WERI-Rb-1 (cell line): ENCODE measurements around the gene SRP68.
"Not testable (repeated sequence)": the region's sequence is repeated elsewhere in the genome, so short reads cannot be mapped to it uniquely, and the experiment has no call there.

Experiments used
- DNase-seq: peaks from one replicate; pipeline ENCODE4 v3.0.0-alpha.2; 2020
- H3K27ac ChIP-seq: fragments of 250-450 bp; sonication (Bioruptor Pico); 2 replicates; pipeline ENCODE4 v1.5.1; 2020; ENCODE audit warnings: mild to moderate bottlenecking, moderate library complexity
- H3K27me3 ChIP-seq: fragments of 250-450 bp; sonication (Bioruptor Pico); 2 replicates; pipeline ENCODE4 v1.5.1; 2021; ENCODE audit warnings: mild to moderate bottlenecking, low read depth, moderate library complexity; ENCODE audit not compliant: insufficient read depth, severe bottlenecking
- H3K36me3 ChIP-seq: fragments of 250-450 bp; sonication (Bioruptor Pico); 2 replicates; pipeline ENCODE4 v1.5.1; 2020; ENCODE audit warnings: mild to moderate bottlenecking, moderate library complexity
- H3K4me3 ChIP-seq: 2 replicates; pipeline ENCODE4 v1.5.1; 2011; ENCODE audit warnings: low read depth, mild to moderate bottlenecking, control low read depth, low read length
- H3K9me3 ChIP-seq: fragments of 250-450 bp; sonication (Bioruptor Pico); 2 replicates; pipeline ENCODE4 v1.5.1; 2021; ENCODE audit warnings: mild to moderate bottlenecking, moderate library complexity; ENCODE audit not compliant: severe bottlenecking
- TF ChIP-seq, protein P1 (sequence below): IDR thresholded peaks from 2 replicates; pipeline ENCODE4 v1.5.1; 2011; ENCODE audit warnings: low read depth, mild to moderate bottlenecking, control low read depth, inconsistent platforms, low read length

The SRP68 gene

GRCh38 chr17:76063875-76064546, 8.3 kb downstream of the SRP68 start:
- no peak overlapping the region for H3K4me3 ChIP-seq
- TF ChIP-seq, protein P1, sequence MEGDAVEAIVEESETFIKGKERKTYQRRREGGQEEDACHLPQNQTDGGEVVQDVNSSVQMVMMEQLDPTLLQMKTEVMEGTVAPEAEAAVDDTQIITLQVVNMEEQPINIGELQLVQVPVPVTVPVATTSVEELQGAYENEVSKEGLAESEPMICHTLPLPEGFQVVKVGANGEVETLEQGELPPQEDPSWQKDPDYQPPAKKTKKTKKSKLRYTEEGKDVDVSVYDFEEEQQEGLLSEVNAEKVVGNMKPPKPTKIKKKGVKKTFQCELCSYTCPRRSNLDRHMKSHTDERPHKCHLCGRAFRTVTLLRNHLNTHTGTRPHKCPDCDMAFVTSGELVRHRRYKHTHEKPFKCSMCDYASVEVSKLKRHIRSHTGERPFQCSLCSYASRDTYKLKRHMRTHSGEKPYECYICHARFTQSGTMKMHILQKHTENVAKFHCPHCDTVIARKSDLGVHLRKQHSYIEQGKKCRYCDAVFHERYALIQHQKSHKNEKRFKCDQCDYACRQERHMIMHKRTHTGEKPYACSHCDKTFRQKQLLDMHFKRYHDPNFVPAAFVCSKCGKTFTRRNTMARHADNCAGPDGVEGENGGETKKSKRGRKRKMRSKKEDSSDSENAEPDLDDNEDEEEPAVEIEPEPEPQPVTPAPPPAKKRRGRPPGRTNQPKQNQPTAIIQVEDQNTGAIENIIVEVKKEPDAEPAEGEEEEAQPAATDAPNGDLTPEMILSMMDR: no peak
- no peaks in the 10 kb centered on the region for H3K9me3 ChIP-seq
- H3K27me3 ChIP-seq: no peaks in the 10 kb centered on the region
- peaks cover 89% of the 10 kb centered on the region for H3K36me3 ChIP-seq
- no peak overlapping the region for H3K27ac ChIP-seq
- DNase-seq: no peak

- not testable (repeated sequence) for H3K27ac ChIP-seq, H3K9me3 ChIP-seq, H3K4me3 ChIP-seq, H3K27me3 ChIP-seq, DNase-seq
- H3K36me3 ChIP-seq: peaks cover 92% of the 10 kb centered on the region
These were observed 14.1 kb downstream of the SRP68 start for GRCh38 chr17:76058264-76058663.

DNA sequence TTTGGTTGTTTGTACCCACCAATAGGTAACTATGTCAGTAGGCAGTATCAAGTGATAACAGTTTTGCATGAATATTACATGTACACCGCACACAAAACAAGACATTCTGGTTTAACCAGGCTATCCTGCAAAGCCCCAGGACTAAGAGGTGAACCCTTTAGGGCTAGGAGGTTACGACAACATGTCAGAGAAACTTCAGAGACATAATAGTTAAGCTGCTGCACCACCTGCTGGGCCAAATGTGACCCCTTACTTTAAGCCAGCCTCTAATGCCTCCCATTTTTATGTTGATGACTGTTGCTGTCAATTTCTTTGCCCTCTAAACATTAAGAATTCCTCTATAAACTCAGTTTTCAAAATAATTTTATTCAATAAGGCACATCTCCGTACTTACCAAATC, 15.4 kb downstream of the SRP68 start:
- Histone ChIP-seq H3K4me3 (no peak overlapping the region), H3K27me3 (no peaks in the 10 kb centered on the region), H3K9me3 (no peaks in the 10 kb centered on the region), H3K27ac (no peak overlapping the region), H3K36me3 (peaks cover 89% of the 10 kb centered on the region)
- no peak for DNase-seq
- TF ChIP-seq, protein P1: peak; percentile 9; the same call in 1 of the 2 replicates

DNA sequence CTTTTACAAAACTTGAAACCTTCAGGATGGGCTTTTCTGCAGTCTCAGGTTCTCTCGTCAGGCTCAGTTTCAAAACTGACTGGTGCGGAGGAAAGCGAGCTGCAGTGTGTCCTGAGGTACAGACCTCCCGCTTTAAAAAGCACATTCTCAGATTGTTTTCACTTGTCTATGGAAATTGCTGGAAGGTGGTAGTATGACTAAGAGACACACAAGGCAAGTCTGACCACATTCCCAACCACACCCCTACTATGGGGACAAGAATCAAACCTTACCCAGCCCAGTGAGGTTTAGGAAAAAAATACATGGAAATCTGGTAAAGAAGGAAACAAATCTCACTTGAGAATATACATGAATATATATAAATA, 18.2 kb downstream of the SRP68 start:
- H3K27me3 ChIP-seq: no peaks in the 10 kb centered on the region

DNA sequence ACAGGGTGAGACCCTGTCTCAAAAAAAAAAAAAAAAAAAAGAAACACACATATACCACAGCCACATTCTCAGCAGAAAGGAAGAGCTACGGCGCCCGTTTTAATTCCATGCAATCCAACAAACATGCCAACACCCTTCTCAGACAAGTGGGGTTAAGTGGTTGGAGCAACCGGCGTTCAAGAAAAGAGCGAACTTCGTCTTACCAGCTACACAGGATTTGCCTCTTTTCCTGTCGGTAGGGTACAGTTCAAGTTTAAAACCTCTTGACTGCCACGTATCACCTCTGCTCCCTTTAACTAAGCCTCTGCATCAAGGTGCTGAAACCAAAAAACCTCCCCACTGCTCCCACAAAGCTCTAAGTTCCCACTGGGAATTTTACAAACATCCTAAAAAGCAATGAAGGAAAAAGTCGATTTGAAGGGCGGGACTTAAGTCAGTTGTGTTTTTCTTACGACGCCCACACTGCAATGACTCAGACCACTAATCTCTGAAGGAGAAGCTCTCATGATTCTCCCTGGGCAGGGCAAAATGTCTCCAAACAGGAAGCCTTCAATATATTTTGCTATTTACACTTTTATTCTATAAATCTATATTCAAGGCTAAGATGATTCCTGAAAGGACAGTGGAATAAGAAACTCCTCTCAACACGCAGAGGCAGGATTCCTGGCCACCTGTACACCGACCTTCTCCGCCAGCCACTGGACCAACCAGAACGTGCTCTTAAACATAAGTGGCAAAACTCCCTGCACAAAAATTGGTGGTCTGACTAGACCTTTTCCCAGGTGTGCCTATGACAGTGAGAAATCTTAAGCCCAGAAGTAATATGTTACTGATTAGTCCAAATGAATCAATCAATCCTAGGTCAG, 18.8 kb downstream of the SRP68 start:
- no peaks in the 10 kb centered on the region for H3K27me3 ChIP-seq
- no peak overlapping the region for H3K27ac ChIP-seq
- H3K9me3 ChIP-seq: no peaks in the 10 kb centered on the region
- DNase-seq: no peak
- H3K4me3 ChIP-seq: no peak overlapping the region
- TF ChIP-seq, protein P1: no peak
- peaks cover 90% of the 10 kb centered on the region for H3K36me3 ChIP-seq

More for the DNA sequence above, 18.2 kb downstream of the SRP68 start:
- H3K36me3 ChIP-seq: peaks cover 90% of the 10 kb centered on the region
- DNase-seq: no peak
- TF ChIP-seq, protein P1: no peak
- no peak overlapping the region for H3K27ac ChIP-seq
- no peak overlapping the region for H3K4me3 ChIP-seq
- no peaks in the 10 kb centered on the region for H3K9me3 ChIP-seq

GRCh38 chr17:76051561-76051960, 20.8 kb downstream of the SRP68 start:
- Histone ChIP-seq H3K9me3 (no peaks in the 10 kb centered on the region), H3K27me3 (no peaks in the 10 kb centered on the region), H3K4me3 (no peak overlapping the region), H3K27ac (no peak overlapping the region), H3K36me3 (peaks cover 90% of the 10 kb centered on the region)
- TF ChIP-seq, protein P1: no peak
- DNase-seq: no peak
